Neural cell (in vitro differentiated cells): ENCODE results near the gene COQ9. TPM values are rescaled to one million over a fixed set of nuclear protein-coding genes. Genes with fewer than 3 reads are reported as not detected.

ENCODE experiments used
- H2AFZ ChIP-seq: fragments of 200-600, 300-800 bp; sonication (generic), shearing (Covaris generic); 2 replicates; pipeline ENCODE4 v1.6.0; 2014; ENCODE audit warnings: low read depth, mild to moderate bottlenecking, antibody characterized with exemption, low read length, moderate library complexity
- H3F3A ChIP-seq: fragments of 200-600 bp; shearing (Covaris generic); 2 replicates; pipeline ENCODE4 v1.6.1; 2016; ENCODE audit warnings: mild to moderate bottlenecking, moderate library complexity, mixed read lengths, antibody characterized with exemption, low read length; ENCODE audit not compliant: insufficient read depth, poor library complexity, severe bottlenecking
- H3K27ac ChIP-seq: fragments of 200-600, 300-800 bp; sonication (generic), shearing (Covaris generic); 2 replicates; pipeline ENCODE4 v1.5.1; 2014; ENCODE audit warnings: mild to moderate bottlenecking, low read length, moderate library complexity
- H3K27me3 ChIP-seq: fragments of 300-800, 200-600 bp; sonication (generic), shearing (Covaris generic); 2 replicates; pipeline ENCODE4 v1.6.0; 2014; ENCODE audit warnings: mild to moderate bottlenecking, low read depth, low read length, moderate library complexity; ENCODE audit not compliant: insufficient read depth
- H3K36me3 ChIP-seq: fragments of 300-800, 200-600 bp; sonication (generic), shearing (Covaris generic); 2 replicates; pipeline ENCODE4 v1.5.1; 2014; ENCODE audit warnings: mild to moderate bottlenecking, antibody characterized with exemption, low read length, moderate library complexity; ENCODE audit not compliant: insufficient read depth
- H3K4me2 ChIP-seq: fragments of 300-800, 200-600 bp; sonication (generic), shearing (Covaris generic); 2 replicates; pipeline ENCODE4 v1.6.0; 2014; ENCODE audit warnings: mild to moderate bottlenecking, low read length
- H3K4me3 ChIP-seq: fragments of 300-800, 200-600 bp; sonication (generic), shearing (Covaris generic); 2 replicates; pipeline ENCODE4 v1.5.1; 2014; ENCODE audit warnings: mild to moderate bottlenecking, low read length, moderate library complexity
- H3K79me2 ChIP-seq: fragments of 200-600 bp; shearing (Covaris generic); replicated peaks from 2 replicates; pipeline ENCODE4 v1.6.0; 2014; ENCODE audit warnings: mild to moderate bottlenecking, low read length, moderate library complexity; ENCODE audit not compliant: insufficient read depth
- H3K9ac ChIP-seq: fragments of 300-800, 200-600 bp; sonication (generic), shearing (Covaris generic); 2 replicates; pipeline ENCODE4 v1.6.1; 2016; ENCODE audit warnings: mild to moderate bottlenecking, low read length, mixed read lengths
- H3K9me2 ChIP-seq: fragments of 200-600 bp; shearing (Covaris generic); 2 replicates; pipeline ENCODE4 v1.6.1; 2016; ENCODE audit warnings: mild to moderate bottlenecking, low read length, mixed read lengths; ENCODE audit not compliant: insufficient read depth
- H3K9me3 ChIP-seq: fragments of 200-600, 300-800 bp; sonication (generic), shearing (Covaris generic); 2 replicates; pipeline ENCODE4 v1.6.1; 2016; ENCODE audit warnings: mild to moderate bottlenecking, mixed run types, low read length, moderate library complexity, mixed read lengths
- H4K20me1 ChIP-seq: fragments of 200-600 bp; shearing (Covaris generic); 2 replicates; pipeline ENCODE4 v1.6.1; 2016; ENCODE audit warnings: mild to moderate bottlenecking, mixed run types; ENCODE audit not compliant: insufficient read depth
- EP300 ChIP-seq: fragments of 450-650 bp; conservative IDR thresholded peaks from 2 replicates; pipeline ENCODE4 v1.6.1; 2014; ENCODE audit warnings: antibody characterized with exemption, mild to moderate bottlenecking, moderate library complexity; ENCODE audit not compliant: poor library complexity, severe bottlenecking
- EZH2 ChIP-seq: fragments of 200-600, 300-800 bp; shearing (Covaris generic), sonication (generic); IDR thresholded peaks from 2 replicates; pipeline ENCODE4 v1.6.1; 2014; ENCODE audit warnings: antibody characterized with exemption, low read length, borderline replicate concordance, mild to moderate bottlenecking; ENCODE audit not compliant: insufficient read depth, poor library complexity, severe bottlenecking
- MXI1 ChIP-seq: fragments of 450-650 bp; conservative IDR thresholded peaks from 2 replicates; pipeline ENCODE4 v1.6.1; 2014; ENCODE audit warnings: antibody characterized with exemption, mild to moderate bottlenecking; ENCODE audit not compliant: poor library complexity, severe bottlenecking
- POLR2AphosphoS5 ChIP-seq: IDR thresholded peaks from 2 replicates; pipeline ENCODE4 v1.6.1; 2012
- RAD21 ChIP-seq: fragments of 450-650 bp; conservative IDR thresholded peaks from 2 replicates; pipeline ENCODE4 v1.6.1; 2014; ENCODE audit warnings: antibody characterized with exemption, mild to moderate bottlenecking, moderate library complexity
- SMC3 ChIP-seq: fragments of 450-650 bp; conservative IDR thresholded peaks from 2 replicates; pipeline ENCODE4 v1.6.1; 2014; ENCODE audit warnings: antibody characterized with exemption, mild to moderate bottlenecking, moderate library complexity; ENCODE audit not compliant: poor library complexity
- TAF1 ChIP-seq: IDR thresholded peaks from 2 replicates; pipeline ENCODE4 v1.6.1; 2012; ENCODE audit warnings: low read depth
- polyA plus RNA-seq: library from polyadenylated mRNA; depleted of rRNA; stranded (reverse); fragments of >200 nt; gene quantifications from 2 replicates; pipeline ENCODE4 v1.2.3, GENCODE V29; 2014
- TF ChIP-seq, protein P1 (sequence below): IDR thresholded peaks from 2 replicates; pipeline ENCODE4 v1.6.1; 2012; ENCODE audit warnings: borderline replicate concordance
- TF ChIP-seq, protein P2 (sequence below): fragments of 450-650 bp; IDR thresholded peaks from 2 replicates; pipeline ENCODE4 v1.5.1; 2014; ENCODE audit warnings: antibody characterized with exemption, mild to moderate bottlenecking, moderate library complexity; ENCODE audit not compliant: poor library complexity, severe bottlenecking

Gene COQ9
- polyA plus RNA-seq, 1 donor from 2014 or later: 78.7 TPM

DNA sequence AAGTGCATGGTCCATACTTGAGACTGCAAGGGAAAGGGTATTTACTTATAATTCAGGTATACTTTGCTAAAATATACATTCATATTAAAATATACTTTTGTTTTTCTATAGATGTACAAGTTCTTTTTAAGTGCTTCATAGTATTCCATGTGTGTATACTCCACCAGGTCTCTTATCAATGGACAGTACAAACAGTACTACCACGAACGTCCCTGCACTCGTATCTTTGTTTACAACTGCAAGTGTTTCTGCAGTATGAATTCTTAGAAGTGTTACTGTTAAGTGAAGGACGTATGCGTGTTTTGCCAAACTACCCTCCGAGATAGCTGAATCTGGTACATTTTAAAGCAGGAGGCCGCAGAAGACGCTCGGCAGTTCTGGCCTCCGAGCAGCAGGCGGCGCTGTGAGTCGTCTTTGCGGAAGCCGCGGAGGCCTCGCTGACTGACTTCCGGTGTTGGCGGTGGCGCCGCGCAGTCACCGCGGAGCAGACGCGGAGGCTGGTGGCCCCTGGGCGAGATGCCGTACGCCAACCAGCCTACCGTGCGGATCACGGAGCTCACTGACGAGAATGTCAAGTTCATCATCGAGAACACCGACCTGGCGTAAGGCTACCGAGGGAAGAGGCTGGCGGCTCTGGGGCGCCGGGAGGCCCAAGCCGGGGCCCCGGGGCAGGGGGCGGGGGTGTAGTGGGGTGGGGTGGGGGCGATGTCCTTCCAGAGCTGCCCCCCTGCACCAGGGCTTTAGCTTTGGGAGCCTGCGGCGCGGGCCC lies 15.1 kb downstream of the COQ9 start, which contains the start of gene POLR2C:
Gene POLR2C, plus strand, starts transcription at position 471 of the 769 bp plus-strand sequence. Its CDS starts 46 bp downstream, at position 517.
- Histone ChIP-seq H3K9ac (peak within 1 kb of the TSS; percentile 73), H3K27me3 (no peaks in the 10 kb centered on the region), H3K79me2 (peaks cover 15% of the 10 kb centered on the region), H3F3A (no peaks in the 10 kb centered on the region), H3K9me3 (no peaks in the 10 kb centered on the region), H3K4me2 (peak within 1 kb of the TSS; percentile 94), H2AFZ (no peak within 1 kb of the TSS), H3K9me2 (no peaks in the 10 kb centered on the region), H4K20me1 (no peaks in the 10 kb centered on the region), H3K36me3 (no peaks in the 10 kb centered on the region), H3K27ac (peak within 1 kb of the TSS; percentile 66), H3K4me3 (peak within 1 kb of the TSS; percentile 92)
- peak; percentile 63 for TF ChIP-seq RAD21
- TF ChIP-seq SMC3: peak; percentile 74
- TF ChIP-seq EP300: peak; percentile 35
- TF ChIP-seq MXI1: peak; percentile 81
- TF ChIP-seq, protein P1, sequence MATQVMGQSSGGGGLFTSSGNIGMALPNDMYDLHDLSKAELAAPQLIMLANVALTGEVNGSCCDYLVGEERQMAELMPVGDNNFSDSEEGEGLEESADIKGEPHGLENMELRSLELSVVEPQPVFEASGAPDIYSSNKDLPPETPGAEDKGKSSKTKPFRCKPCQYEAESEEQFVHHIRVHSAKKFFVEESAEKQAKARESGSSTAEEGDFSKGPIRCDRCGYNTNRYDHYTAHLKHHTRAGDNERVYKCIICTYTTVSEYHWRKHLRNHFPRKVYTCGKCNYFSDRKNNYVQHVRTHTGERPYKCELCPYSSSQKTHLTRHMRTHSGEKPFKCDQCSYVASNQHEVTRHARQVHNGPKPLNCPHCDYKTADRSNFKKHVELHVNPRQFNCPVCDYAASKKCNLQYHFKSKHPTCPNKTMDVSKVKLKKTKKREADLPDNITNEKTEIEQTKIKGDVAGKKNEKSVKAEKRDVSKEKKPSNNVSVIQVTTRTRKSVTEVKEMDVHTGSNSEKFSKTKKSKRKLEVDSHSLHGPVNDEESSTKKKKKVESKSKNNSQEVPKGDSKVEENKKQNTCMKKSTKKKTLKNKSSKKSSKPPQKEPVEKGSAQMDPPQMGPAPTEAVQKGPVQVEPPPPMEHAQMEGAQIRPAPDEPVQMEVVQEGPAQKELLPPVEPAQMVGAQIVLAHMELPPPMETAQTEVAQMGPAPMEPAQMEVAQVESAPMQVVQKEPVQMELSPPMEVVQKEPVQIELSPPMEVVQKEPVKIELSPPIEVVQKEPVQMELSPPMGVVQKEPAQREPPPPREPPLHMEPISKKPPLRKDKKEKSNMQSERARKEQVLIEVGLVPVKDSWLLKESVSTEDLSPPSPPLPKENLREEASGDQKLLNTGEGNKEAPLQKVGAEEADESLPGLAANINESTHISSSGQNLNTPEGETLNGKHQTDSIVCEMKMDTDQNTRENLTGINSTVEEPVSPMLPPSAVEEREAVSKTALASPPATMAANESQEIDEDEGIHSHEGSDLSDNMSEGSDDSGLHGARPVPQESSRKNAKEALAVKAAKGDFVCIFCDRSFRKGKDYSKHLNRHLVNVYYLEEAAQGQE: peak; percentile 57
- TF ChIP-seq, protein P2, sequence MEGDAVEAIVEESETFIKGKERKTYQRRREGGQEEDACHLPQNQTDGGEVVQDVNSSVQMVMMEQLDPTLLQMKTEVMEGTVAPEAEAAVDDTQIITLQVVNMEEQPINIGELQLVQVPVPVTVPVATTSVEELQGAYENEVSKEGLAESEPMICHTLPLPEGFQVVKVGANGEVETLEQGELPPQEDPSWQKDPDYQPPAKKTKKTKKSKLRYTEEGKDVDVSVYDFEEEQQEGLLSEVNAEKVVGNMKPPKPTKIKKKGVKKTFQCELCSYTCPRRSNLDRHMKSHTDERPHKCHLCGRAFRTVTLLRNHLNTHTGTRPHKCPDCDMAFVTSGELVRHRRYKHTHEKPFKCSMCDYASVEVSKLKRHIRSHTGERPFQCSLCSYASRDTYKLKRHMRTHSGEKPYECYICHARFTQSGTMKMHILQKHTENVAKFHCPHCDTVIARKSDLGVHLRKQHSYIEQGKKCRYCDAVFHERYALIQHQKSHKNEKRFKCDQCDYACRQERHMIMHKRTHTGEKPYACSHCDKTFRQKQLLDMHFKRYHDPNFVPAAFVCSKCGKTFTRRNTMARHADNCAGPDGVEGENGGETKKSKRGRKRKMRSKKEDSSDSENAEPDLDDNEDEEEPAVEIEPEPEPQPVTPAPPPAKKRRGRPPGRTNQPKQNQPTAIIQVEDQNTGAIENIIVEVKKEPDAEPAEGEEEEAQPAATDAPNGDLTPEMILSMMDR: peak; percentile 98
- no peak for TF ChIP-seq EZH2
- peak; percentile 80 for TF ChIP-seq TAF1
- peak; percentile 100 for TF ChIP-seq POLR2AphosphoS5

DNA sequence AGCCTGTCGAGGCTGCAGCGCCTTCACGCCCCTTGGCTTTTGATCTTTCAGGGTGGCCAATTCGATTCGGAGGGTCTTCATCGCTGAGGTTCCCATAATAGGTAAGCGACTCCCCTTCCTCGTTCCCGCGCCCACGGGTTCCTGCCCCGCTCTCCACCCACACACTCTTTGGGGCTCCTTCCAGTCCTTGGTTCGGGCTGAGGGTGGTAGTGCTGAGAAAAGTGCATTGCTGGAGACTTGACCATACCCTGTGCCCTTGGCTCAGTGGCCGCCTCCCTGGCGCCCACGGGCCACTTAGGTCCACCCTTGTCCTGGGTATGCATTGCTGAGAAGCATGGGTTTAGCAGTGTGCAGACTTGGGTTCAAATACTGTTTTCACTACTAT lies 15.7 kb downstream of the COQ9 start:
- Histone ChIP-seq H4K20me1 (no peaks in the 10 kb centered on the region), H3F3A (no peaks in the 10 kb centered on the region), H3K4me2 (peak overlapping the region; percentile 94), H3K9me3 (no peaks in the 10 kb centered on the region), H3K4me3 (peak overlapping the region; percentile 92), H3K27ac (peak overlapping the region; percentile 66), H3K27me3 (no peaks in the 10 kb centered on the region), H2AFZ (no peak overlapping the region), H3K9ac (peak overlapping the region; percentile 73), H3K36me3 (no peaks in the 10 kb centered on the region), H3K9me2 (no peaks in the 10 kb centered on the region), H3K79me2 (peaks cover 15% of the 10 kb centered on the region)
- TF ChIP-seq EP300 (no peak), POLR2AphosphoS5 (no peak), TAF1 (no peak), RAD21 (no peak), EZH2 (no peak), SMC3 (no peak), MXI1 (no peak)
- TF ChIP-seq, protein P1: no peak
- TF ChIP-seq, protein P2: no peak
